ENCODE data around the gene JCAD. TPM values are rescaled to one million over a fixed set of nuclear protein-coding genes. Genes with fewer than 3 reads are reported as not detected.

Gene JCAD
- total and polyA plus RNA-seq, 2 of the 8 experiments (the other 6 are each of a cell fraction or from before 2014, with no cell fraction given) = 0.56 to 5.2 TPM

GRCh38 chr10:30028738-30029030 lies 30.7 kb downstream of the JCAD start:
- Histone ChIP-seq H3K36me3 (ENCODE audit: control insufficient read depth in 2 of 4, insufficient read depth in 4 of 4, low read length in 3 of 4) (no peaks in the 10 kb centered on the region), H3K23me2 (ENCODE audit: low read depth, low read length) (no peaks in the 10 kb centered on the region)
- CTCF ChIA-PET (ENCODE audit: partially characterized antibody) = interaction anchor here (0.6 to 7.1 kb wide), 7 partner anchors 13 to 516 kb away, joined by 3 to 38 read pairs (median 9); no protein-coding TSS in a partner anchor
- TF ChIP-seq BACH1 (IDR thresholded peaks at IDR 0.05; ENCODE audit: low read length) (no peak), SP1 (IDR thresholded peaks at IDR 0.05; ENCODE audit: low read depth, low read length) (no peak), RNF2 (IDR thresholded peaks at IDR 0.05; ENCODE audit: borderline replicate concordance, low read depth, low read length, missing control alignments, poor library complexity, severe bottlenecking) (no peak)

More at GRCh38 chr10:30028738-30029030, 30.7 kb downstream of the JCAD start:
- Histone ChIP-seq H2AFZ (ENCODE audit: low read length) (no peak overlapping the region), H3K27ac (ENCODE audit: low read depth, low read length) (no peak overlapping the region), H4K20me1 (replicated peaks in 1 of 2; ENCODE audit: control insufficient read depth in 1 of 2, insufficient read depth in 2 of 2, low read length in 2 of 2) (no peaks in the 10 kb centered on the region), H3K18ac (ENCODE audit: extremely low read depth, low read length) (no peak overlapping the region), H3K4me2 (ENCODE audit: insufficient read depth in 1 of 2, low read depth in 2 of 2, low read length in 2 of 2) (no peak overlapping the region), H3K56ac (replicated peaks; ENCODE audit: insufficient read length, low read depth, low read length) (no peak overlapping the region), H3K4me3 (ENCODE audit: extremely low read depth in 1 of 4, insufficient read depth in 2 of 4, low read depth in 3 of 4, low read length in 4 of 4) (no peak overlapping the region), H2BK12ac (ENCODE audit: low read depth, low read length) (no peak overlapping the region), H3K27me3 (replicated peaks in 1 of 4; ENCODE audit: control insufficient read depth in 3 of 4, extremely low read depth in 1 of 4, insufficient read depth in 3 of 4, low read length in 3 of 4) (no peaks in the 10 kb centered on the region; a peak in 2 of 7 replicates), H2AK5ac (ENCODE audit: low read depth, low read length) (no peak overlapping the region), H3K9ac (replicated peaks in 1 of 4; ENCODE audit: extremely low read depth in 1 of 4, low read depth in 3 of 4, low read length in 3 of 4) (no peak overlapping the region), H4K8ac (ENCODE audit: extremely low read depth, insufficient read depth, low read length) (no peak overlapping the region), H4K5ac (ENCODE audit: insufficient read length, low read depth, low read length) (no peak overlapping the region), H3K79me1 (ENCODE audit: low read depth, low read length) (no peaks in the 10 kb centered on the region), H3K4ac (replicated peaks; ENCODE audit: insufficient read length, low read depth, low read length) (no peak overlapping the region), H3K79me2 (ENCODE audit: control insufficient read depth in 1 of 2, insufficient read depth in 2 of 2, low read length in 2 of 2) (no peaks in the 10 kb centered on the region), H3K14ac (ENCODE audit: insufficient read length) (no peak overlapping the region), H2BK20ac (ENCODE audit: low read length) (no peak overlapping the region), H3K9me3 (ENCODE audit: insufficient read depth in 2 of 2, low read depth in 1 of 2, low read length in 1 of 2) (no peaks in the 10 kb centered on the region), H2BK5ac (ENCODE audit: low read depth, low read length) (no peak overlapping the region), H2BK120ac (replicated peaks; ENCODE audit: low read depth, low read length) (no peak overlapping the region), H3K23ac (ENCODE audit: insufficient read length) (no peak overlapping the region), H4K91ac (replicated peaks; ENCODE audit: insufficient read length, low read length) (no peak overlapping the region), H2BK15ac (ENCODE audit: low read length) (no peak overlapping the region), H3K4me1 (replicated peaks in 1 of 4; ENCODE audit: control insufficient read depth in 3 of 4, insufficient read depth in 4 of 4, low read length in 3 of 4) (peaks cover 0 to 10% (median 3%) of the 10 kb centered on the region in 4 experiments; a peak in 5 of 7 replicates)
- POLR2A ChIA-PET (ENCODE audit: partially characterized antibody) = no interaction called here
- DNase-seq (ENCODE audit: low read depth in 1 of 2, low spot score in 2 of 2) (no peak), FAIRE-seq (no peak)
- WGBS, 2 experiments (ENCODE audit: extremely low coverage in 1 of 2, insufficient coverage in 1 of 2, insufficient read length in 1 of 2, insufficient replicate concordance in 2 of 2, low coverage in 1 of 2, low lambda C conversion rate in 2 of 2, missing lambda C conversion rate in 1 of 2) = 89% methylated on average over 12 of the region's 12 CpGs; no CpG with 5 or more reads in 1 of the 2 experiments
